ENCODE measurements around the gene ARL6IP5. TPM values are rescaled to one million over a fixed set of nuclear protein-coding genes. Genes with fewer than 3 reads are reported as not detected.

ARL6IP5 gene, protein sequence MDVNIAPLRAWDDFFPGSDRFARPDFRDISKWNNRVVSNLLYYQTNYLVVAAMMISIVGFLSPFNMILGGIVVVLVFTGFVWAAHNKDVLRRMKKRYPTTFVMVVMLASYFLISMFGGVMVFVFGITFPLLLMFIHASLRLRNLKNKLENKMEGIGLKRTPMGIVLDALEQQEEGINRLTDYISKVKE
- 6.7 and 11.2 TPM in 2 replicates for total RNA-seq (2011; cell fraction: chromatin; rRNA removed; ENCODE audit: low replicate concordance)
- total RNA-seq (2011; cell fraction: nucleolus; rRNA removed): 10.8 TPM in 2 replicates
- total RNA-seq (2011; cell fraction: nucleoplasm; rRNA removed): 14.4 and 14.6 TPM in 2 replicates
- 11.3 and 11.9 TPM in 2 replicates for total RNA-seq (2014; rRNA removed)
- total RNA-seq (2014; rRNA removed; fragmentation: Illumina TruSeq; extraction: Trizol): 12.7 and 13.0 TPM in 2 replicates
- 9.4 and 10.7 TPM in 2 replicates for total RNA-seq (2015; rRNA removed; fragmentation: Illumina TruSeq; extraction: Trizol)
- 11.5 and 15.2 TPM in 2 replicates for total RNA-seq (2021)
- polyA plus RNA-seq (2011; rRNA removed): 21.5 and 22.0 TPM in 2 replicates
- 22.4 and 25.0 TPM in 2 replicates for polyA plus RNA-seq (2011; cell fraction: cytosol; rRNA removed)
- 3.3 and 6.6 TPM in 2 replicates for polyA plus RNA-seq (2011; cell fraction: nucleus; rRNA removed)
- polyA plus RNA-seq (2012): 16.2 and 23.1 TPM in 2 replicates
- polyA plus RNA-seq (2014; fragmentation: Illumina TruSeq; extraction: Trizol): 16.8 and 20.6 TPM in 2 replicates
- 10 to 100 TPM; 51.8 to 54.0 TPM for polyA plus RNA-seq (2014; fragmentation: Nextera tagmentation; extraction: Ambion mirVana)
- polyA plus RNA-seq (2014; rRNA removed): 10.3 and 14.6 TPM in 2 replicates
- polyA minus RNA-seq (2011; rRNA and poly(A)+ RNA removed): 21.9 and 23.0 TPM in 2 replicates
- 11.2 and 13.1 TPM in 2 replicates for polyA minus RNA-seq (2011; cell fraction: cytosol; rRNA and poly(A)+ RNA removed)
- 1.3 and 3.7 TPM in 2 replicates for polyA minus RNA-seq (2011; cell fraction: nucleus; rRNA and poly(A)+ RNA removed)
- percentile 67 among the genes with signal in this experiment for Bru-seq, nascent RNA
- percentile 66 among the genes with signal in this experiment for BruChase-seq, experiment 1, labeled RNA remaining after a 2-hour chase
- BruChase-seq, experiment 2, labeled RNA remaining after a 6-hour chase: percentile 71 among the genes with signal in this experiment
- long read RNA-seq, experiment 1, transcript ARL6IP5-201 (3 exons, 2,101 nt): major isoform, 111 of 116 reads
- long read RNA-seq, experiment 1, partial matches to known transcripts: 1 of 116 reads
- long read RNA-seq, experiment 1, other reads (novel, unspliced or antisense): 4 of 116 reads
- long read RNA-seq, experiment 2, transcript ARL6IP5-201 (3 exons, 2,101 nt): major isoform, 6 of 20 reads
- long read RNA-seq, experiment 2, partial matches to known transcripts: 14 of 20 reads
- long read RNA-seq, experiment 2, other reads (novel, unspliced or antisense): 0 of 20 reads
- long read RNA-seq, experiment 3, transcript ARL6IP5-201 (3 exons, 2,101 nt): major isoform, 30 of 32 reads
- long read RNA-seq, experiment 3, partial matches to known transcripts: 0 of 32 reads
- long read RNA-seq, experiment 3, other reads (novel, unspliced or antisense): 2 of 32 reads

DNA sequence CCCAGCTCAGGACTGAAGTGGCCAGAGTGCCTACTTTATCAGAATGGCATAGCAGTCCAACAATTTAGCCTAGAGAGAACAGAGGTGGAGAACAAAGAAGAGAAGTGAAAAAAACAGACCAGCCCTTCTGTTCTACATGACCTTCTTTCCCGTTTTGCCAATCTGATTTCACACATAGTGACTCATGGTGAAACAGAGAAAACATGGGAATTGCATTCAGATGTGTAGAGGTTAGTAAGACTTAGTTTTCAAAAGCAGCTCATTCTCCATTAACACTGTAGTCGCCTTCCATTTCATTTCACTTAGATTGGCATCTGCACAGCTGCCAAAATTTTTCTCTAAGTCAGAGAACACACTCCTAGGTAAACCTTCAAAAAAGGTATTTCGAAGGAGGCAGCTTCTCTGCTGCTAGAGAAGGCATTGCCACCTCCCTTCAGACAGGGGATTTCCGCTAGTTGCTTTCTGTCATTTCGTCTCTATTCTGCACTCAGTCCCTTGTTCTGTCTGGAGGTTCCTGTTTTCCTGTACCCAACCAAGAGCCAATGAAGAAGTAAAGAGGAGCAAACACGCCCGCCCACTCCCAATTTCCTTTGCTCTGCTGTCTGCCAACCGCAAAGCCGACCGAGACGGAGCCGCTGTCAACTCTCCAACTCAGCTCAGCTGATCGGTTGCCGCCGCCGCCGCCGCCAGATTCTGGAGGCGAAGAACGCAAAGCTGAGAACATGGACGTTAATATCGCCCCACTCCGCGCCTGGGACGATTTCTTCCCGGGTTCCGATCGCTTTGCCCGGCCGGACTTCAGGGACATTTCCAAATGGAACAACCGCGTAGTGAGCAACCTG is at the start of gene ARL6IP5:
ARL6IP5 (plus strand) TSS at position 612 of the 842 bp plus-strand sequence; CDS start at position 723, 111 bp downstream.
- peak; percentile 94 for FAIRE-seq
- peaks cover 9 to 36% of the 10 kb centered on the region in 2 experiments for H3K4me1 ChIP-seq (replicated peaks in 1 of 2; ENCODE audit: control insufficient read depth in 2 of 2, insufficient read depth in 2 of 2, low read length in 2 of 2)
- TF ChIP-seq, protein P1, sequence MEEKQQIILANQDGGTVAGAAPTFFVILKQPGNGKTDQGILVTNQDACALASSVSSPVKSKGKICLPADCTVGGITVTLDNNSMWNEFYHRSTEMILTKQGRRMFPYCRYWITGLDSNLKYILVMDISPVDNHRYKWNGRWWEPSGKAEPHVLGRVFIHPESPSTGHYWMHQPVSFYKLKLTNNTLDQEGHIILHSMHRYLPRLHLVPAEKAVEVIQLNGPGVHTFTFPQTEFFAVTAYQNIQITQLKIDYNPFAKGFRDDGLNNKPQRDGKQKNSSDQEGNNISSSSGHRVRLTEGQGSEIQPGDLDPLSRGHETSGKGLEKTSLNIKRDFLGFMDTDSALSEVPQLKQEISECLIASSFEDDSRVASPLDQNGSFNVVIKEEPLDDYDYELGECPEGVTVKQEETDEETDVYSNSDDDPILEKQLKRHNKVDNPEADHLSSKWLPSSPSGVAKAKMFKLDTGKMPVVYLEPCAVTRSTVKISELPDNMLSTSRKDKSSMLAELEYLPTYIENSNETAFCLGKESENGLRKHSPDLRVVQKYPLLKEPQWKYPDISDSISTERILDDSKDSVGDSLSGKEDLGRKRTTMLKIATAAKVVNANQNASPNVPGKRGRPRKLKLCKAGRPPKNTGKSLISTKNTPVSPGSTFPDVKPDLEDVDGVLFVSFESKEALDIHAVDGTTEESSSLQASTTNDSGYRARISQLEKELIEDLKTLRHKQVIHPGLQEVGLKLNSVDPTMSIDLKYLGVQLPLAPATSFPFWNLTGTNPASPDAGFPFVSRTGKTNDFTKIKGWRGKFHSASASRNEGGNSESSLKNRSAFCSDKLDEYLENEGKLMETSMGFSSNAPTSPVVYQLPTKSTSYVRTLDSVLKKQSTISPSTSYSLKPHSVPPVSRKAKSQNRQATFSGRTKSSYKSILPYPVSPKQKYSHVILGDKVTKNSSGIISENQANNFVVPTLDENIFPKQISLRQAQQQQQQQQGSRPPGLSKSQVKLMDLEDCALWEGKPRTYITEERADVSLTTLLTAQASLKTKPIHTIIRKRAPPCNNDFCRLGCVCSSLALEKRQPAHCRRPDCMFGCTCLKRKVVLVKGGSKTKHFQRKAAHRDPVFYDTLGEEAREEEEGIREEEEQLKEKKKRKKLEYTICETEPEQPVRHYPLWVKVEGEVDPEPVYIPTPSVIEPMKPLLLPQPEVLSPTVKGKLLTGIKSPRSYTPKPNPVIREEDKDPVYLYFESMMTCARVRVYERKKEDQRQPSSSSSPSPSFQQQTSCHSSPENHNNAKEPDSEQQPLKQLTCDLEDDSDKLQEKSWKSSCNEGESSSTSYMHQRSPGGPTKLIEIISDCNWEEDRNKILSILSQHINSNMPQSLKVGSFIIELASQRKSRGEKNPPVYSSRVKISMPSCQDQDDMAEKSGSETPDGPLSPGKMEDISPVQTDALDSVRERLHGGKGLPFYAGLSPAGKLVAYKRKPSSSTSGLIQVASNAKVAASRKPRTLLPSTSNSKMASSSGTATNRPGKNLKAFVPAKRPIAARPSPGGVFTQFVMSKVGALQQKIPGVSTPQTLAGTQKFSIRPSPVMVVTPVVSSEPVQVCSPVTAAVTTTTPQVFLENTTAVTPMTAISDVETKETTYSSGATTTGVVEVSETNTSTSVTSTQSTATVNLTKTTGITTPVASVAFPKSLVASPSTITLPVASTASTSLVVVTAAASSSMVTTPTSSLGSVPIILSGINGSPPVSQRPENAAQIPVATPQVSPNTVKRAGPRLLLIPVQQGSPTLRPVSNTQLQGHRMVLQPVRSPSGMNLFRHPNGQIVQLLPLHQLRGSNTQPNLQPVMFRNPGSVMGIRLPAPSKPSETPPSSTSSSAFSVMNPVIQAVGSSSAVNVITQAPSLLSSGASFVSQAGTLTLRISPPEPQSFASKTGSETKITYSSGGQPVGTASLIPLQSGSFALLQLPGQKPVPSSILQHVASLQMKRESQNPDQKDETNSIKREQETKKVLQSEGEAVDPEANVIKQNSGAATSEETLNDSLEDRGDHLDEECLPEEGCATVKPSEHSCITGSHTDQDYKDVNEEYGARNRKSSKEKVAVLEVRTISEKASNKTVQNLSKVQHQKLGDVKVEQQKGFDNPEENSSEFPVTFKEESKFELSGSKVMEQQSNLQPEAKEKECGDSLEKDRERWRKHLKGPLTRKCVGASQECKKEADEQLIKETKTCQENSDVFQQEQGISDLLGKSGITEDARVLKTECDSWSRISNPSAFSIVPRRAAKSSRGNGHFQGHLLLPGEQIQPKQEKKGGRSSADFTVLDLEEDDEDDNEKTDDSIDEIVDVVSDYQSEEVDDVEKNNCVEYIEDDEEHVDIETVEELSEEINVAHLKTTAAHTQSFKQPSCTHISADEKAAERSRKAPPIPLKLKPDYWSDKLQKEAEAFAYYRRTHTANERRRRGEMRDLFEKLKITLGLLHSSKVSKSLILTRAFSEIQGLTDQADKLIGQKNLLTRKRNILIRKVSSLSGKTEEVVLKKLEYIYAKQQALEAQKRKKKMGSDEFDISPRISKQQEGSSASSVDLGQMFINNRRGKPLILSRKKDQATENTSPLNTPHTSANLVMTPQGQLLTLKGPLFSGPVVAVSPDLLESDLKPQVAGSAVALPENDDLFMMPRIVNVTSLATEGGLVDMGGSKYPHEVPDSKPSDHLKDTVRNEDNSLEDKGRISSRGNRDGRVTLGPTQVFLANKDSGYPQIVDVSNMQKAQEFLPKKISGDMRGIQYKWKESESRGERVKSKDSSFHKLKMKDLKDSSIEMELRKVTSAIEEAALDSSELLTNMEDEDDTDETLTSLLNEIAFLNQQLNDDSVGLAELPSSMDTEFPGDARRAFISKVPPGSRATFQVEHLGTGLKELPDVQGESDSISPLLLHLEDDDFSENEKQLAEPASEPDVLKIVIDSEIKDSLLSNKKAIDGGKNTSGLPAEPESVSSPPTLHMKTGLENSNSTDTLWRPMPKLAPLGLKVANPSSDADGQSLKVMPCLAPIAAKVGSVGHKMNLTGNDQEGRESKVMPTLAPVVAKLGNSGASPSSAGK (IDR thresholded peaks at IDR 0.05): no peak
- no peak for TF ChIP-seq MCM3 (IDR thresholded peaks at IDR 0.05)
- TF ChIP-seq NFRKB (IDR thresholded peaks at IDR 0.05; ENCODE audit: low read depth): no peak

More for the DNA sequence above, at the start of gene ARL6IP5:
- H3K27ac ChIP-seq (ENCODE audit: extremely low read depth, low read depth, low read length): peak within 1 kb of the TSS; percentile 83
- no peaks in the 10 kb centered on the region for H3K36me3 ChIP-seq (ENCODE audit: control insufficient read depth, insufficient read depth, low read length)
- intact Hi-C loops (cut with micrococcal nuclease): loop anchor here (2.0 kb wide), 1 partner anchor 72 kb away; the partner anchor contains the start of gene EOGT
- in situ Hi-C loops (cut with MboI): no loop called here
- no TSS peak for BruUV-seq (replicated peaks)
- H3K27me3 ChIP-seq (ENCODE audit: control insufficient read depth in 2 of 2, insufficient read depth in 2 of 2, low read length in 2 of 2): no peaks in the 10 kb centered on the region
- H3K79me2 ChIP-seq (ENCODE audit: control insufficient read depth, insufficient read depth, low read length): peaks cover 22% of the 10 kb centered on the region
- no peaks in the 10 kb centered on the region for H3K9me1 ChIP-seq (ENCODE audit: control insufficient read depth, insufficient read depth, low read length)
- H3K9ac ChIP-seq (ENCODE audit: insufficient read depth in 1 of 2, low read depth in 2 of 2, low read length in 2 of 2): peak within 1 kb of the TSS; percentile 75 to 94
- peak within 1 kb of the TSS; percentile 95 for H2AFZ ChIP-seq (ENCODE audit: low read depth, low read length)
- peak within 1 kb of the TSS; percentile 88 for H3K4me3 ChIP-seq
- POLR2A ChIA-PET: interaction anchor here (1.0 to 1.2 kb wide), 2 partner anchors 13 to 21 kb away, joined by 3 read pairs; no protein-coding TSS in a partner anchor
- CTCF ChIA-PET (ENCODE audit: low intra/inter-chr PET ratio): no interaction called here
- no peaks in the 10 kb centered on the region for H3K9me3 ChIP-seq (replicated peaks; ENCODE audit: control insufficient read depth, insufficient read depth, low read depth, low read length)
- H4K20me1 ChIP-seq (replicated peaks; ENCODE audit: control insufficient read depth, insufficient read depth, low read length): no peaks in the 10 kb centered on the region
- DNase-seq (ENCODE audit: extremely low read depth in 1 of 4, low spot score in 3 of 4) (peak; percentile 53 to 91 (median 66)), ATAC-seq (peak; percentile 75)
- 0% methylated on average over 18 of the region's 32 CpGs for WGBS (ENCODE audit: insufficient coverage, low coverage, missing lambda C conversion rate)
- H3K4me2 ChIP-seq (ENCODE audit: insufficient read depth, low read length): peak within 1 kb of the TSS; percentile 93

Measured in K562 (cell line).